Sigmoid colon (tissue), 4 donors: Measurements from ENCODE around the gene SH3RF2.

ENCODE experiments used
- EP300 ChIP-seq, 4 donors: sonication (generic); formaldehyde crosslinking; IDR thresholded peaks; one replicate each; pipeline ENCODE4 v1.6.1; 2017; ENCODE audit warnings: antibody characterized with exemption in 4 of 4
- POLR2A ChIP-seq, 2 donors: fragments of 450-650 bp; IDR thresholded peaks; one replicate each; pipeline ENCODE4 v1.6.1; 2016; ENCODE audit warnings: antibody characterized with exemption in 2 of 2, mild to moderate bottlenecking in 2 of 2, moderate library complexity in 2 of 2
- POLR2AphosphoS5 ChIP-seq, 4 donors: sonication (generic); formaldehyde crosslinking; IDR thresholded peaks; one replicate each; pipeline ENCODE4 v1.6.1; 2017; ENCODE audit warnings: antibody characterized with exemption in 4 of 4
- TF ChIP-seq, protein P1 (sequence below), 4 experiments: fragments of 450-650 bp in 3 of 4; fragments of 200-600 bp in 1 of 4; IDR thresholded peaks; one replicate each; pipeline ENCODE4 v1.5.1; 2016 to 2019; ENCODE audit warnings: antibody characterized with exemption in 4 of 4, mild to moderate bottlenecking in 3 of 4, moderate library complexity in 2 of 4

DNA sequence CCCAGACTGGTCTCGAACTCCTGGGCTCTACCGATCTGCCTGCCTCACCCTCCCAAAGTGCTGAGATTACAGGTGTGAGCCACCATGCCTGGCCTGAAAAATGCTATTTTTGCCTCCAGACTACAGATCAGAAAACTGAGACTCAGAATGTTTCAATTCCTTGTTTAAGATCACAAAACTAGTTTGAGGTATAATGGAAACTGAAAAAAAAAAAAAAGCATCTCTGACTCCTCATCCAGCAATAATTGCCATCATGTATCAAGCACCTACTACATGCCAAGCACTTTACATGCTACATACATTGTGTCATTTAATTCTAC lies 133.4 kb downstream of the SH3RF2 start:
- TF ChIP-seq, protein P1, sequence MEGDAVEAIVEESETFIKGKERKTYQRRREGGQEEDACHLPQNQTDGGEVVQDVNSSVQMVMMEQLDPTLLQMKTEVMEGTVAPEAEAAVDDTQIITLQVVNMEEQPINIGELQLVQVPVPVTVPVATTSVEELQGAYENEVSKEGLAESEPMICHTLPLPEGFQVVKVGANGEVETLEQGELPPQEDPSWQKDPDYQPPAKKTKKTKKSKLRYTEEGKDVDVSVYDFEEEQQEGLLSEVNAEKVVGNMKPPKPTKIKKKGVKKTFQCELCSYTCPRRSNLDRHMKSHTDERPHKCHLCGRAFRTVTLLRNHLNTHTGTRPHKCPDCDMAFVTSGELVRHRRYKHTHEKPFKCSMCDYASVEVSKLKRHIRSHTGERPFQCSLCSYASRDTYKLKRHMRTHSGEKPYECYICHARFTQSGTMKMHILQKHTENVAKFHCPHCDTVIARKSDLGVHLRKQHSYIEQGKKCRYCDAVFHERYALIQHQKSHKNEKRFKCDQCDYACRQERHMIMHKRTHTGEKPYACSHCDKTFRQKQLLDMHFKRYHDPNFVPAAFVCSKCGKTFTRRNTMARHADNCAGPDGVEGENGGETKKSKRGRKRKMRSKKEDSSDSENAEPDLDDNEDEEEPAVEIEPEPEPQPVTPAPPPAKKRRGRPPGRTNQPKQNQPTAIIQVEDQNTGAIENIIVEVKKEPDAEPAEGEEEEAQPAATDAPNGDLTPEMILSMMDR (IDR thresholded peaks at IDR 0.05), result no peak
- TF ChIP-seq EP300 (IDR thresholded peaks at IDR 0.05) (no peak), POLR2A (IDR thresholded peaks at IDR 0.05) (no peak), POLR2AphosphoS5 (IDR thresholded peaks at IDR 0.05) (no peak)
